ENCODE results near the gene METTL25B.

The METTL25B gene

GRCh38 chr1:156768610-156769295 is 40.5 kb downstream of the METTL25B start:
- DNase-seq (ENCODE audit: low read depth): no peak

- DNase-seq (ENCODE audit: low read depth): no peak
Measured at GRCh38 chr1:156772222-156772621, 44.0 kb downstream of the METTL25B start.

DNA sequence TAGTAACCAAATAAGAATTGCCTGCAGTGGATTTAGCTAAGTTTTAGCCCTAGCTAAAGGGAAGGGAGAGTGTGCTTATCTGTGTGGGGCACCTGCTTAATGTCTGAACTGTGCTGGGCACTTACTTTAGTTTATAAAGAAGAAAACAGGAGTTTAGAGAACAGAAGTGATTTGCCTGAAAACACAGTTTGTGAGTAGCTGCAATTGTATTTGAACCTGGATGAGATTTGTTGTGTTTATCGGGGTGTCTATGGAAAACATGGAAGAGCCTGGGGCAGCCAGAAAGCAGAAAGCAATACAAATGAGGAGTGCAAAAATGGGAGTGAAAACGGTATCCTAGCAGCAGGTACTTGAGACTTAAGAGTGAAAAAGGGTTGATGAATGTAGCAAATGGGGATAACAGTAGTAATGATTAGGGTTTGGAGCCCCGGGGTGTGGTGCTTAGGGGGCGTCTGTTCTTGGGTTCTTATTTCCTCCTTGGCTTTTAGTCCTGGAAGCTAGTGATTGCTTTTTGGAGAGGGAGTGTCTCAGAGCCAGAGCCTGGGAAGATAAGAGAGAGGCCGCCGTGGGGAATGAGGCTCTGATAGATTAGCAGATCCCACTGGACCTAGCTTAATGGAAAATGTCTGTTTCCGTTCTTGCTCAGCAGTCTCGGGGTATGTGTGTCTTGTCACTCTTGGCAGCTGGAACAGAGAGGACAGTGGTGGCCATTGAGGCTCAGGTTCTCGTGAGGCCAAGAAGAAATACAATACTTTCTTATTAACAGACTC is 44.6 kb downstream of the METTL25B start:
- no peak for DNase-seq (ENCODE audit: low read depth)

DNA sequence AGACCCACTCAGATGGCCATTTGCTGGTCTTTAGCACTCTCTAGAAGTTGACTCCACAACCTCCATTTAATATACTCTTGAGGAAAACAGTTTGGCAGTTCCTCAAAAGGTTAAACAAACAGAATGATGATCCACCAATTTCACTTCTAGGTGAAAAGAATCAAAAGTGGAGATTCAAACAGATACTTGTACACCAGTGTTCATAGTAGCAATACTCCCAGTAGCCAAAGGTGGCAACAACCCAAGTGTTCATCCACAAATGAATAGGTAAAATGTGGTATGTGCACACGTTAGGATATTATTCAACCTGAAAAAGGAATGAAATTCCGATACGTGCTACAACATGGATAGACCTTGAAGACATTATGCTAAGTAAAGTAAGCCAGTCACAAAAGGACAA is 45.3 kb downstream of the METTL25B start:
- DNase-seq (ENCODE audit: low read depth): no peak

DNA sequence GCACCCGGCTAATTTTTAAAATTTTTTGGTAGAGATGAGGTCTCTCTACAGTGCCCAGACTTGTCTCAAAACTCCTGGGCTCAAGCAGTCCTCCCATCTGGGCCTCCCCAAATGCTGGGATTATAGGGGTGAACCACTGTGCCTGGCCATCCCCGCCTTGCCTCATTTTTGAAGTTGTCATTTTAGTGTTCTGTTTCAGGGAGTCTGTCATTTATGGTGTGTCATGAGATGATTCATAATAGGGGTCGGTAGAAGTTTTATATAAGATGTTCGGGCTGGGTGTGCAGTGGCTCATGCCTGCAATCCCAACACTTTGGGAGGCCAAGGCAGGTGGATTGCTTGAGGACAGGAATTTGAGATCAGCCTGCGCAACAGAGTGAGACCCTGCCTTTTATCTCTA is 47.5 kb downstream of the METTL25B start:
- DNase-seq (ENCODE audit: low read depth): no peak

GRCh38 chr1:156776942-156777341 is 48.7 kb downstream of the METTL25B start:
- DNase-seq (ENCODE audit: low read depth): no peak

DNA sequence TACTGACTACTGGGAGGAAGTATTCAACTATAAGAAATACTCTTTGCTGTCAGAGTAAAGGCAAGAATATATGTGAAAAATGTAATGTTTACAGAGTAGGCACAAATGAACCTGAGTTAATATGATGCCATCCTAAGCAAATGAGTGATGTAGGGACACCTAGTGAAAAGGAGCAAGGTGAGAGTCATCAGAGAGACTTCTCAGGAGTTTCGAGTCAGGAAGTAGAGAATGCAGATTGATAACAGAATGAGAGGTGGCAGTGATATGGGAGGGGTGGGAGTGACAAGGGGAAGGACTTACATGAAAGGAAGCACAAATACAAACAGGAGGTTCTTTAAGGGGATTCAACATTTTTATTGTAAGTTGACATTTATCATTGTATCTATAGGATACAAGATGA is 49.3 kb downstream of the METTL25B start:
- no peak for DNase-seq (ENCODE audit: low read depth)

DNA sequence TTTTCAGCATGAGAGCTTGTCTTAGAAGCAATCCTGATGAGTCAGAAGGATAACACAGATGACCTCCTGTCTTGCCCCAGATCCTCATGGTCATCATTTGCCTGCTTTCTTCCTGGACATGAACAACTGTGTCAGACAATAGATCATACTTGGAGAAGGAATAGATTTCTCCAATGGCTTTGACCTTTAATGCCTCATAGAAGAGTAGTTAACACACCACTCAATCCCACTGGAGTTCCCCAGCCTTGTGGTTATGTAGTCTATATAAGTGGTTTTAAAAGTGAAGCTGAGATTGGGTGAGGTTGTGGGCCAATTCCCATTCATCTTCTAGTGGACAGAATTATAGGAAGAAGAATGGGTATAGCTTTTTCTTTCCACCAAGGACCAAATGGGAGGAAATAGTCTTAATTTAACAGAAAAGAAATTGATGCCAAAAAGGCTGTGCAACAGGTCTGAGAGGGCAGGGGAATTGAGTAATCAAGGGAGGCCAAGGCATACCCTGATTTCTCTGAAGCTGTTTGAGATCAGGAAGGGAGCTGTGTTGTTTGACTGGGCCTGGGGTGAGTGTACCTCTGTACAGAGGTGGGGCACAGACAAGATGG is 53.4 kb downstream of the METTL25B start:
- no peak for DNase-seq (ENCODE audit: low read depth)

- DNase-seq (ENCODE audit: low read depth): no peak
Measured at GRCh38 chr1:156785458-156785857, 57.2 kb downstream of the METTL25B start.

Measured in fibroblast of the conjunctiva (primary cell).